ENCODE data around the gene TLNRD1.
A peak's percentile ranks its signal among the peaks of the same experiment; 100 is the strongest.

TLNRD1 gene

GRCh38 chr15:81002331-81003096 lies 1.8 kb downstream of the TLNRD1 start:
- no peak for DNase-seq (ENCODE audit: low read depth in 1 of 2, low spot score in 1 of 2)
- Histone ChIP-seq H3K4me3 (replicated peaks; ENCODE audit: insufficient read depth, low read length) (peak overlapping the region; percentile 19; the same call in 1 of the 2 replicates), H3K27me3 (ENCODE audit: insufficient read depth, poor library complexity, severe bottlenecking) (no peaks in the 10 kb centered on the region), H3K27ac (replicated peaks) (no peak overlapping the region)
- TF ChIP-seq REST (IDR thresholded peaks at IDR 0.05; ENCODE audit: insufficient replicate concordance, low read depth) = no peak
- TF ChIP-seq CTCF (IDR thresholded peaks at IDR 0.05; ENCODE audit: insufficient read depth, low read length) = no peak
- no peak for TF ChIP-seq POLR2AphosphoS5 (IDR thresholded peaks at IDR 0.05; ENCODE audit: low read depth)
- no peak for TF ChIP-seq GABPA (IDR thresholded peaks at IDR 0.05; ENCODE audit: low read depth)
- TF ChIP-seq SPI1 (IDR thresholded peaks at IDR 0.05; ENCODE audit: borderline replicate concordance, low read depth) = no peak

GRCh38 chr15:81003097-81003350 lies 2.3 kb downstream of the TLNRD1 start:
- Histone ChIP-seq H3K27me3 (ENCODE audit: insufficient read depth, poor library complexity, severe bottlenecking) (no peaks in the 10 kb centered on the region), H3K4me3 (replicated peaks; ENCODE audit: insufficient read depth, low read length) (no peak overlapping the region), H3K27ac (replicated peaks) (no peak overlapping the region)
- TF ChIP-seq SPI1 (IDR thresholded peaks at IDR 0.05; ENCODE audit: borderline replicate concordance, low read depth) = no peak
- TF ChIP-seq CTCF (IDR thresholded peaks at IDR 0.05; ENCODE audit: insufficient read depth, low read length) = no peak
- no peak for TF ChIP-seq REST (IDR thresholded peaks at IDR 0.05; ENCODE audit: insufficient replicate concordance, low read depth)
- TF ChIP-seq GABPA (IDR thresholded peaks at IDR 0.05; ENCODE audit: low read depth) = no peak
- no peak for TF ChIP-seq POLR2AphosphoS5 (IDR thresholded peaks at IDR 0.05; ENCODE audit: low read depth)
- DNase-seq (ENCODE audit: low read depth in 1 of 2, low spot score in 1 of 2) = no peak

- H3K4me3 ChIP-seq (replicated peaks; ENCODE audit: insufficient read depth, low read length) = no peak overlapping the region
- H3K27me3 ChIP-seq (ENCODE audit: insufficient read depth, poor library complexity, severe bottlenecking) = no peaks in the 10 kb centered on the region
- no peak for TF ChIP-seq GABPA (IDR thresholded peaks at IDR 0.05; ENCODE audit: low read depth)
- no peak for TF ChIP-seq POLR2AphosphoS5 (IDR thresholded peaks at IDR 0.05; ENCODE audit: low read depth)
- TF ChIP-seq CTCF (IDR thresholded peaks at IDR 0.05; ENCODE audit: insufficient read depth, low read length) = no peak
- no peak for TF ChIP-seq REST (IDR thresholded peaks at IDR 0.05; ENCODE audit: insufficient replicate concordance, low read depth)
- no peak for TF ChIP-seq SPI1 (IDR thresholded peaks at IDR 0.05; ENCODE audit: borderline replicate concordance, low read depth)
- no peak overlapping the region for H3K27ac ChIP-seq (replicated peaks)
- DNase-seq (ENCODE audit: low read depth in 1 of 2, low spot score in 1 of 2) = no peak
These were observed 5.4 kb downstream of the TLNRD1 start for GRCh38 chr15:81006124-81006523.
